ENCODE results near the gene BMPR1A.

The BMPR1A gene

DNA sequence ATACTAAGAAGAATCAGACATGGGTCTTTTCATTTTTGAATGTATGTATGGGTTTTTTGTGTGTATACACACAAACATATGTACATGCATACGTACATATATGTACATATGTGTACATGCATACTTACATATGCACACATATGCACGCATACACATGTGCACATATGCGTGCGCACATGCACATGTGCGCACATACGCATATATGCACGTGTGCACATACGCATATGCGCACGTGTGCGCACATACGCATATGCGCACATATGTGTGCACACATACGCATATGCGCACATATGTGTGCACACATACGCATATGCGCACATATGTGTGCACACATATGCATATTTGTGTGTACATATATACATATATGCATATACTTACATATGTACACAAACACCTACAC, 4.9 kb upstream of the BMPR1A start:
- Histone ChIP-seq H3K9ac (ENCODE audit: low read length) (no peak overlapping the region), H3K9me3 (ENCODE audit: insufficient read depth, low read length) (no peaks in the 10 kb centered on the region), H3K4me3 (ENCODE audit: low read length) (no peak overlapping the region), H3K4me2 (ENCODE audit: low read length) (no peak overlapping the region), H3K27me3 (ENCODE audit: low read depth, low read length) (no peaks in the 10 kb centered on the region), H4K20me1 (ENCODE audit: insufficient read depth, low read length) (no peaks in the 10 kb centered on the region), H3K4me1 (ENCODE audit: low read length) (peaks cover 19% of the 10 kb centered on the region), H2AFZ (ENCODE audit: low read depth, low read length) (no peak overlapping the region), H3K36me3 (replicated peaks; ENCODE audit: low read depth, low read length) (no peaks in the 10 kb centered on the region), H3K27ac (ENCODE audit: low read length) (no peak overlapping the region), H3K79me2 (ENCODE audit: low read length) (peaks cover 5% of the 10 kb centered on the region; the same call in 1 of the 2 replicates)
- TF ChIP-seq, protein P1, sequence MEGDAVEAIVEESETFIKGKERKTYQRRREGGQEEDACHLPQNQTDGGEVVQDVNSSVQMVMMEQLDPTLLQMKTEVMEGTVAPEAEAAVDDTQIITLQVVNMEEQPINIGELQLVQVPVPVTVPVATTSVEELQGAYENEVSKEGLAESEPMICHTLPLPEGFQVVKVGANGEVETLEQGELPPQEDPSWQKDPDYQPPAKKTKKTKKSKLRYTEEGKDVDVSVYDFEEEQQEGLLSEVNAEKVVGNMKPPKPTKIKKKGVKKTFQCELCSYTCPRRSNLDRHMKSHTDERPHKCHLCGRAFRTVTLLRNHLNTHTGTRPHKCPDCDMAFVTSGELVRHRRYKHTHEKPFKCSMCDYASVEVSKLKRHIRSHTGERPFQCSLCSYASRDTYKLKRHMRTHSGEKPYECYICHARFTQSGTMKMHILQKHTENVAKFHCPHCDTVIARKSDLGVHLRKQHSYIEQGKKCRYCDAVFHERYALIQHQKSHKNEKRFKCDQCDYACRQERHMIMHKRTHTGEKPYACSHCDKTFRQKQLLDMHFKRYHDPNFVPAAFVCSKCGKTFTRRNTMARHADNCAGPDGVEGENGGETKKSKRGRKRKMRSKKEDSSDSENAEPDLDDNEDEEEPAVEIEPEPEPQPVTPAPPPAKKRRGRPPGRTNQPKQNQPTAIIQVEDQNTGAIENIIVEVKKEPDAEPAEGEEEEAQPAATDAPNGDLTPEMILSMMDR (IDR thresholded peaks at IDR 0.05; ENCODE audit: low read depth, low read length) = no peak
- TF ChIP-seq EZH2phosphoT487 (IDR thresholded peaks at IDR 0.05; ENCODE audit: low read depth) = no peak

DNA sequence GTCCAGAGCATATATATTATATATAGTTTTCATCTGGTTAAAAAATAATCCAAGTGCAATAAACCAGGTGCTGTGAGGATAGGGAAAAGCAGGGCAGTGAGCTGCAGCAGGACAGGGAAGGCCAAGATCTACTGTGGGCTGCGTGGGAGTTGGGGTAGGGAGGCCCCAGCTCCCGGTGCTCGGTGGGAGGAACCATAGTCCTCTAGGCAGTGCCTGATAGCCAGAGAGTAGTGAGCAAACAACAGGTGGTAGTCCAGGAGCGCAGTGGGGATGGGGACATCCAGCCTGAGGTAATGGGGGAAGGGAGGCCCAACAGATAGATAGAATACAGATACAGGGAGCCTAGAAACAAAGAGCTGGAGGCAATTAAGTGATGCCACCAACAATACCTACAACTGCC, 4.1 kb upstream of the BMPR1A start:
- Histone ChIP-seq H3K79me2 (ENCODE audit: low read length) (peaks cover 14% of the 10 kb centered on the region), H3K36me3 (replicated peaks; ENCODE audit: low read depth, low read length) (no peaks in the 10 kb centered on the region), H3K4me1 (ENCODE audit: low read length) (peaks cover 19% of the 10 kb centered on the region), H3K27me3 (ENCODE audit: low read depth, low read length) (no peaks in the 10 kb centered on the region), H3K27ac (ENCODE audit: low read length) (no peak overlapping the region), H2AFZ (ENCODE audit: low read depth, low read length) (no peak overlapping the region), H4K20me1 (ENCODE audit: insufficient read depth, low read length) (no peaks in the 10 kb centered on the region), H3K4me2 (ENCODE audit: low read length) (no peak overlapping the region), H3K9me3 (ENCODE audit: insufficient read depth, low read length) (no peaks in the 10 kb centered on the region), H3K4me3 (ENCODE audit: low read length) (no peak overlapping the region), H3K9ac (ENCODE audit: low read length) (no peak overlapping the region)
- TF ChIP-seq EZH2phosphoT487 (IDR thresholded peaks at IDR 0.05; ENCODE audit: low read depth) = no peak
- TF ChIP-seq, protein P1 (IDR thresholded peaks at IDR 0.05; ENCODE audit: low read depth, low read length) = no peak

DNA sequence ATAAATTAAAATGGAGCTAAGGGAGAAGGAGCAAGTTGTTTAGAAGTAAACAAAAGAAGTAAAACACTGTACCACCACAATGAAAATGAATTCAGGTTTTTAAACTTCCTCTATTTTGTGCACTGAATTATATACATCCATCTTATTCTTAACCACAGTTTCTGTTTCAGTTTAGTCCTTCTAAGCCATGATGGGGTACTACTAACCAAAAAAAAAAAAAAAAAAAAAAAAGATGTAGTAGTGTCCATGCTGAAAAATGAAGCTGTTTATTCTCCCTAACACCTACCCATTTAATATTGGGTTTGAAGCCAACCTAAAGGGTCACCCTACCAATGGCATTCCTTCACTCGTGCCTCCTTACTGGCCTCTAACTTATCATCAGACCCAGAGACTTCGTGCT, 3.4 kb upstream of the BMPR1A start:
- H3K27ac ChIP-seq (ENCODE audit: low read length) = no peak overlapping the region
- no peak overlapping the region for H3K4me3 ChIP-seq (ENCODE audit: low read length)
- TF ChIP-seq, protein P1 (IDR thresholded peaks at IDR 0.05; ENCODE audit: low read depth, low read length) = no peak
- TF ChIP-seq EZH2phosphoT487 (IDR thresholded peaks at IDR 0.05; ENCODE audit: low read depth) = no peak
- no peaks in the 10 kb centered on the region for H3K9me3 ChIP-seq (ENCODE audit: insufficient read depth, low read length)
- no peak overlapping the region for H3K9ac ChIP-seq (ENCODE audit: low read length)
- H3K4me1 ChIP-seq (ENCODE audit: low read length) = peaks cover 24% of the 10 kb centered on the region
- H2AFZ ChIP-seq (ENCODE audit: low read depth, low read length) = no peak overlapping the region
- no peaks in the 10 kb centered on the region; the same call in 1 of the 2 replicates for H4K20me1 ChIP-seq (ENCODE audit: insufficient read depth, low read length)
- H3K79me2 ChIP-seq (ENCODE audit: low read length) = peaks cover 21% of the 10 kb centered on the region
- H3K4me2 ChIP-seq (ENCODE audit: low read length) = peak overlapping the region; percentile 43
- H3K36me3 ChIP-seq (replicated peaks; ENCODE audit: low read depth, low read length) = no peaks in the 10 kb centered on the region
- H3K27me3 ChIP-seq (ENCODE audit: low read depth, low read length) = no peaks in the 10 kb centered on the region

DNA sequence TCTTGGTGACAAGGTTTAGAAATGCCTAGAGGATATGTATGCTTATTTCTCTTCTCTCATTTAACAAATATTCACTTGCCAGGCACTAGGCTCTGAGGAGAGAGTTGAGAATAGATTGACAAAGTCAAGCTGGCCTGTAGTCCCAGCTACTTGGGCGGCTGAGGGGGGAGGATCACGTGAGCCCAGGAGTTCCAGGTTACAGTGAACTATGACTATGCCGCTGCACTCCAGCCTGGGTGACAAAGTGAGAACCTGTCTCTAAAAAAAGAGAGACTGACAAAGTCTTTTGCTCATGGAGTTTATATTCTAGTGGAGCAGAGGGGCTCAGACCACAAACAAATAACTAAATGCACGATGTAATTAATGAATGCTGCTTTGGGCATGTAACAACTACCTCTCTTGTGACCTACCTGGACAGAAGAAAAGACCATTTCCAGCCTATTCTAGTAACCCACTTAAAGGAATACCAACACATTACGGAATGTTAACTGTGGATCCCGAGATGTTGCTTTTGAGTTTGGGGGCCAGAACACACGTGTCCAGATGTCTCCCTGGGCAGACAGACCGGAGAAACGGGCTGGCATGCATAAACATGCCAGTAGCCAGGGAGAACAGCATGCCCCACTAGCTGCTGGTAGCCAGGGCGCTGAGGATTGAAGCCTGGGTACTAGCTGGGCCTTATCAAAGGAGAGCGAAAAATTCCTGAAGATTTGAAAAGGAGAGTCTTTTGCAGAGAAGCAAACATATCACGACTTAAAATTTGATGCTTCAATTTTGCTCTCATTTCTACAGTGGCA, 2.6 kb upstream of the BMPR1A start:
- TF ChIP-seq, protein P1 (IDR thresholded peaks at IDR 0.05; ENCODE audit: low read depth, low read length) = no peak
- no peak for TF ChIP-seq EZH2phosphoT487 (IDR thresholded peaks at IDR 0.05; ENCODE audit: low read depth)
- 0 out of 2 replicates have a peak overlapping the region, but pooled peaks have one; percentile 43 for H3K4me2 ChIP-seq (ENCODE audit: low read length)

More for the DNA sequence above, 2.6 kb upstream of the BMPR1A start:
- Histone ChIP-seq H3K9ac (ENCODE audit: low read length) (no peak overlapping the region), H4K20me1 (ENCODE audit: insufficient read depth, low read length) (peaks cover 7% of the 10 kb centered on the region), H3K27me3 (ENCODE audit: low read depth, low read length) (no peaks in the 10 kb centered on the region), H3K36me3 (replicated peaks; ENCODE audit: low read depth, low read length) (no peaks in the 10 kb centered on the region), H3K9me3 (ENCODE audit: insufficient read depth, low read length) (no peaks in the 10 kb centered on the region), H3K4me1 (ENCODE audit: low read length) (peaks cover 32% of the 10 kb centered on the region), H3K79me2 (ENCODE audit: low read length) (peaks cover 29% of the 10 kb centered on the region), H2AFZ (ENCODE audit: low read depth, low read length) (no peak overlapping the region), H3K27ac (ENCODE audit: low read length) (no peak overlapping the region), H3K4me3 (ENCODE audit: low read length) (no peak overlapping the region)

All from OCI-LY3 (cell line).